GM06990 (cell line): ENCODE results near the gene LAGE3.
A peak's percentile ranks its signal among the peaks of the same experiment; 100 is the strongest.

Experiments
- DNase-seq: peaks from one replicate; pipeline ENCODE4 v3.0.0-alpha.2; 2011; ENCODE audit not compliant: insufficient read length; ENCODE audit errors: extremely low read depth
- H3K27me3 ChIP-seq: replicated peaks from 2 replicates; pipeline ENCODE4 v1.6.0; 2011; ENCODE audit warnings: low read length; ENCODE audit not compliant: control insufficient read depth, insufficient read depth
- H3K36me3 ChIP-seq: 2 replicates; pipeline ENCODE4 v1.5.1; 2011; ENCODE audit warnings: low read length; ENCODE audit not compliant: control insufficient read depth, insufficient read depth
- H3K4me3 ChIP-seq: replicated peaks from 2 replicates; pipeline ENCODE4 v1.5.1; 2011; ENCODE audit warnings: low read depth, mild to moderate bottlenecking, control low read depth, low read length
- TF ChIP-seq, protein P1 (sequence below): IDR thresholded peaks from 2 replicates; pipeline ENCODE4 v1.5.1; 2011; ENCODE audit warnings: low read length, control low read depth, mild to moderate bottlenecking, inconsistent platforms; ENCODE audit not compliant: insufficient read depth, poor library complexity, severe bottlenecking

Gene LAGE3

DNA sequence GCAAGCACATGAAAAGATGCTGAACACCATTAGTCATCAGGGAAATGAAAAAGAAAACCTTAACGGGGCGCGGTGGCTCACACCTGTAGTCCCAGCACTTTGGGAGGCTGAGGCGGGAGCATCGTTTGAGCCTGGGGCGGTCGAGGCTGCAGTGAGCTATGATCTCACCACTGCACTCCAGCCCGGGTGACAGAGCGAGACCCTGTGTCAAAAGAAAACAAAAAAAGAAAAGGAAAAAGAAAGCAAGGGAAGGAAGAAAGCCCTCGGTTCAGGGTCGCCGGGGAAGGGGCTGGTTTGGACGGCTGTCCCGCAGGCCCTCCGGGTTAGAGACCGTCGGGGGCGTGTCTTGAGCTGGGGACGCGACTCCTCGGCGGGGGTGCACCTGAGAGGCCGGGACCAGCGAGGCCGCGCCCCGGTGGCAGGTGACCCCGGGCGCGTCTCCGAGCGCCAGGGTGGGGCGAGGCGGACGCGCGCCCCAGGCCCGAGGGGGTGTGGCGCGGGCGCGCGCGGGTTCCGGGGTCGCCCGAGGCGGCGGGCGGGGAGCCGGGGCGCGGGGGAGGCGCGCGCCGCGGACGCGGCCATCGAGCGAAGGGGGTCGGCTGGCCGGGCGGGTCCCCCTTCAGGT, 21.5 kb downstream of the LAGE3 start:
- H3K4me3 ChIP-seq, result peak overlapping the region; percentile 55
- TF ChIP-seq, protein P1, sequence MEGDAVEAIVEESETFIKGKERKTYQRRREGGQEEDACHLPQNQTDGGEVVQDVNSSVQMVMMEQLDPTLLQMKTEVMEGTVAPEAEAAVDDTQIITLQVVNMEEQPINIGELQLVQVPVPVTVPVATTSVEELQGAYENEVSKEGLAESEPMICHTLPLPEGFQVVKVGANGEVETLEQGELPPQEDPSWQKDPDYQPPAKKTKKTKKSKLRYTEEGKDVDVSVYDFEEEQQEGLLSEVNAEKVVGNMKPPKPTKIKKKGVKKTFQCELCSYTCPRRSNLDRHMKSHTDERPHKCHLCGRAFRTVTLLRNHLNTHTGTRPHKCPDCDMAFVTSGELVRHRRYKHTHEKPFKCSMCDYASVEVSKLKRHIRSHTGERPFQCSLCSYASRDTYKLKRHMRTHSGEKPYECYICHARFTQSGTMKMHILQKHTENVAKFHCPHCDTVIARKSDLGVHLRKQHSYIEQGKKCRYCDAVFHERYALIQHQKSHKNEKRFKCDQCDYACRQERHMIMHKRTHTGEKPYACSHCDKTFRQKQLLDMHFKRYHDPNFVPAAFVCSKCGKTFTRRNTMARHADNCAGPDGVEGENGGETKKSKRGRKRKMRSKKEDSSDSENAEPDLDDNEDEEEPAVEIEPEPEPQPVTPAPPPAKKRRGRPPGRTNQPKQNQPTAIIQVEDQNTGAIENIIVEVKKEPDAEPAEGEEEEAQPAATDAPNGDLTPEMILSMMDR, result no peak
- H3K27me3 ChIP-seq, result no peaks in the 10 kb centered on the region
- no peaks in the 10 kb centered on the region; the same call in 1 of the 2 replicates for H3K36me3 ChIP-seq
- DNase-seq, result peak; percentile 74

DNA sequence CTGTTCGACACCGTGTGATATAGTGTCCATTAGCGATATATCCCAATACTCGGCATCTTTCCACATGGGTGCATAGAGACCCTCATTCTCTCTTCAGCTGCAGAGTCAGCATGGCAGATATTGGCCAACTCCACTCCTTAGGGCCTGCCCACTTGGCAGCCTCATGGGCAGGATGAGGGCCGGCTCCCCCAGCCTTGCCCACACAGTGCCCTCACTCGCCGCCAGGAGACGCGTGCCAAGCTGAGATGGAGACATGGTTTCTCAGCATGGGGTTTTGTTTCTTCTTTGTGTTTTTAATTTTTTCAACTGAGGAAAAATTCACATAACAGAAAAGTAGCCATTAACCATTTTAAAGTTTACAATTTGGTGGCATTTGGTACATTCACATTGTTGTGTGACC, 26.3 kb downstream of the LAGE3 start:
- H3K36me3 ChIP-seq, result peaks cover 10% of the 10 kb centered on the region
- TF ChIP-seq, protein P1, result no peak
- H3K4me3 ChIP-seq, result no peak overlapping the region
- H3K27me3 ChIP-seq, result no peaks in the 10 kb centered on the region
- no peak for DNase-seq

- H3K36me3 ChIP-seq, result peaks cover 10% of the 10 kb centered on the region
- H3K4me3 ChIP-seq, result no peak overlapping the region
- H3K27me3 ChIP-seq, result no peaks in the 10 kb centered on the region
- no peak for DNase-seq
- TF ChIP-seq, protein P1, result no peak
Observed at GRCh38 chrX:154450312-154450711, 28.8 kb downstream of the LAGE3 start.

DNA sequence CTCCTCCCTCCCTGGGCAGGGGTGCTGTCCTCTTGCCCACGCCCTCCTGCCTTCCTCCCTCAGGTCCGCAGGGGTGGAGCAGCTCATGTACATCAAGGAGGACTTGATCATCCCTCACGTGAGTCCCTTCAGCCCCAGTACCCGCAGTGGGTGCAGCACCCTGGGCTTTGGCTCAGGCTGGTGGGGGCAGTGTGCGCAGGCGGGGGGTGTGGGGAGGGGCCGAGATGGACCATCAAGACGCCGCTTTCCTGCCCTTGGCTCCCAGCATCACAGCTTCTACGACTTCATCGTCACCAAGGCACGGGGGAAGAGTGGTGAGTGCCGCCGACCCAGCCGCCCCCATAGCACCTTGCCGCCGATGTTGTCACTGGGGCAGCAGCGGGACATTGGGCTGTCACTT, 29.5 kb downstream of the LAGE3 start:
- H3K36me3 ChIP-seq, result peaks cover 10% of the 10 kb centered on the region
- no peak overlapping the region for H3K4me3 ChIP-seq
- TF ChIP-seq, protein P1, result no peak
- H3K27me3 ChIP-seq, result no peaks in the 10 kb centered on the region
- DNase-seq, result no peak

DNA sequence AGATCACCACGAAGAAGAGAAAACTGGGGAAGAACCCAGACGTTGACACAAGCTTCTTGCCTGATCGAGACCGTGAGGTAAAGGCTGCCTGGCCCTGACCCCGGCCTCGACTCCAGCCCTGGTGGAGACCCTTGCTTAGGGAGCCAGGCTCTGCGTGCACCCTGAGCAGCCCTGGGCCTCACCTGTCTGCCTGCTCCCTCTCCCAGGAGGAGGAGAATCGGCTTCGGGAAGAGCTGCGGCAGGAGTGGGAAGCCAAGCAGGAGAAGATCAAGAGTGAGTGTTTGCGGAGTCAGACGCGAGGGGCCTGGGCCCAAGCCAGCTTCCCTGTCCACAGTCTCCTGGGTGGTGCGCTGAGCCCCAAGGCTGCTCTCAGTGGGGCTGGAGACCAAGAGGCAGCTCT, 30.6 kb downstream of the LAGE3 start:
- Histone ChIP-seq H3K36me3 (peaks cover 10% of the 10 kb centered on the region), H3K27me3 (no peaks in the 10 kb centered on the region), H3K4me3 (no peak overlapping the region)
- DNase-seq, result no peak
- TF ChIP-seq, protein P1, result no peak

- Histone ChIP-seq H3K4me3 (no peak overlapping the region), H3K36me3 (peaks cover 10% of the 10 kb centered on the region), H3K27me3 (no peaks in the 10 kb centered on the region)
- no peak for DNase-seq
- TF ChIP-seq, protein P1, result no peak
Observed at GRCh38 chrX:154446430-154446829, 32.7 kb downstream of the LAGE3 start.
